CD4-positive, alpha-beta T cell treated with Interleukin-6 at 100 ng/mL for 8 hours (primary cell): ENCODE results near the gene CLASP1.
"Not testable (repeated sequence)": the region's sequence is repeated elsewhere in the genome, so short reads cannot be mapped to it uniquely, and the experiment has no call there.

ENCODE experiments used
- DNase-seq: peaks from one replicate; pipeline ENCODE4 v3.0.0-alpha.2; 2020; ENCODE audit warnings: mixed read lengths, low spot score

CLASP1 gene

GRCh38 chr2:121346407-121346806 is 302.9 kb downstream of the CLASP1 start:
- no peak for DNase-seq

GRCh38 chr2:121345887-121346286 is 303.4 kb downstream of the CLASP1 start:
- no peak for DNase-seq

- DNase-seq, result no peak
These were observed 304.2 kb downstream of the CLASP1 start for GRCh38 chr2:121345101-121345500.

GRCh38 chr2:121343828-121344399 is 305.3 kb downstream of the CLASP1 start:
- DNase-seq, result not testable (repeated sequence)

GRCh38 chr2:121343191-121343590 is 306.1 kb downstream of the CLASP1 start:
- DNase-seq, result no peak

GRCh38 chr2:121342751-121343150 is 306.5 kb downstream of the CLASP1 start:
- DNase-seq, result no peak

GRCh38 chr2:121340926-121341325 is 308.3 kb downstream of the CLASP1 start:
- no peak for DNase-seq

GRCh38 chr2:121338281-121338680 is 311.0 kb downstream of the CLASP1 start:
- DNase-seq, result no peak

- no peak for DNase-seq
These were observed 312.6 kb downstream of the CLASP1 start for GRCh38 chr2:121336528-121337294.

- no peak for DNase-seq
These were observed 313.7 kb downstream of the CLASP1 start for GRCh38 chr2:121335294-121336290.

GRCh38 chr2:121334581-121335293 is 314.5 kb downstream of the CLASP1 start:
- no peak for DNase-seq

- DNase-seq, result no peak
These were observed 315.3 kb downstream of the CLASP1 start for GRCh38 chr2:121333834-121334558.

- no peak for DNase-seq
These were observed 316.0 kb downstream of the CLASP1 start for GRCh38 chr2:121333231-121333630.

GRCh38 chr2:121331324-121331723 is 317.9 kb downstream of the CLASP1 start:
- not testable (repeated sequence) for DNase-seq

GRCh38 chr2:121330921-121331320 is 318.3 kb downstream of the CLASP1 start:
- DNase-seq, result no peak

GRCh38 chr2:121329786-121330185 is 319.5 kb downstream of the CLASP1 start:
- DNase-seq, result no peak

- no peak for DNase-seq
These were observed 322.6 kb downstream of the CLASP1 start for GRCh38 chr2:121326628-121327027.

- DNase-seq, result no peak
These were observed 324.7 kb downstream of the CLASP1 start for GRCh38 chr2:121324601-121325000.

- DNase-seq, result no peak
These were observed 327.8 kb downstream of the CLASP1 start for GRCh38 chr2:121321476-121321875.

GRCh38 chr2:121319941-121320340 is 329.3 kb downstream of the CLASP1 start:
- no peak for DNase-seq

GRCh38 chr2:121316986-121317385 is 332.3 kb downstream of the CLASP1 start:
- no peak for DNase-seq
